KBM-7 (cell line): ENCODE measurements around the gene P4HTM.

Source experiments
- DNase-seq: peaks from one replicate; pipeline ENCODE4 v3.0.0-alpha.2; 2015
- in situ Hi-C: fragments of 300-500 bp; cut with MboI; formaldehyde crosslinking; loops from 2 replicates; pipeline ENCODE4 v1.14.3; 2020; ENCODE audit warnings: low sequenced_read_pairs, low pct_unique_long_range_greater_than_20kb, mixed read lengths

P4HTM gene

DNA sequence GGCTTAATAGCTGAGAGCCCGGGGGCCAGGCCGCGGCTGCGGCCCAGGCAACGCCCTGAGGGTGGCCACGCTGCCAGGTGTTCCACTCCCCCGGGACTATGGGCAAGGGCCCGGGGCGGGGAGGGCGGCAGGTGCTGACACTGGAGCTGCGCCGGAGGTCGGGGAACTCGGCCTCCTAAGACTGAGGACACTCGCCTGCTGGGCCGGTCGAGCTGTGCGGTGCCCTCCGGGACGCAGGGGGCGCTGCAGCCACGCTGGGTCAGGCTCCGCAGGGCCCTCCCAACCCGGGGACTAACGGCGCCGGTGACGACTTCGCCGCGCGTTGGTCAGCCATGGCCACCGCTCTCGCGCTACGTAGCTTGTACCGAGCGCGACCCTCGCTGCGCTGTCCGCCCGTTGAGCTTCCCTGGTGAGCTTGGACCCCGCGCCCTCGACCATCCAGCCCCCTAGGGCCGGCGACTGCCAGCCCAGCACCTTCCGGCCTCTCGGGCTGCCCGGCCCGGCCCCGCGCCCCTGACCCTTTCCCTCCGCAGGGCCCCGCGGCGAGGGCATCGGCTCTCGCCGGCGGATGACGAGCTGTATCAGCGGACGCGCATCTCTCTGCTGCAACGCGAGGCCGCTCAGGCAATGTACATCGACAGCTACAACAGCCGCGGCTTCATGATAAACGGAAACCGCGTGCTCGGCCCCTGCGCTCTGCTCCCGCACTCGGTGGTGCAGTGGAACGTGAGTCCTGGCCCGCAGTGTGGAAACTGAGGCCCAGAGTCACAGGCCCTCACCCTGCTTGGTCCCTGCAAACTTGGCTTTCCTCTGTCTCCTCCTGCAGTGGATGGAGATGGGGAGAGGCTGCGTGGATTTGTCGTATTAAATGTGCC is 32.0 kb downstream of the P4HTM start, which contains the start of gene NDUFAF3:
Gene NDUFAF3, plus strand, starts transcription at position 309 of the 875 bp plus-strand sequence. Its CDS starts 24 bp downstream, at position 333.
- DNase-seq = peak; percentile 89

DNA sequence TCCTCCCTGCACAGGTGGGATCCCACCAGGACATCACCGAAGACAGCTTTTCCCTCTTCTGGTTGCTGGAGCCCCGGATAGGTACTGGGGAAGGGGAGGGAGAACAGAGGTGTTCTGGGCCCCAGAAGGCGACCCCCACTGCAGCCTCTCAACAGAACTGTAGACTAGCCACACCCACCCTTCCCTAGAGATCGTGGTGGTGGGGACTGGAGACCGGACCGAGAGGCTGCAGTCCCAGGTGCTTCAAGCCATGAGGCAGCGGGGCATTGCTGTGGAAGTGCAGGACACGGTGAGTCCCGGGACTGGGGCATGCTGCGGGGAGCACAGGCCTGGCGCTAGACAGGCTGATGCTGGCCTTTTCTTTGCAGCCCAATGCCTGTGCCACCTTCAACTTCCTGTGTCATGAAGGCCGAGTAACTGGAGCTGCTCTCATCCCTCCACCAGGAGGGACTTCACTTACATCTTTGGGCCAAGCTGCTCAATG is 32.7 kb downstream of the P4HTM start:
- in situ Hi-C loops = no loop called here
- DNase-seq = peak; percentile 44

More for the DNA sequence above, 32.0 kb downstream of the P4HTM start, which contains the start of gene NDUFAF3:
- in situ Hi-C loops = no loop called here

DNA sequence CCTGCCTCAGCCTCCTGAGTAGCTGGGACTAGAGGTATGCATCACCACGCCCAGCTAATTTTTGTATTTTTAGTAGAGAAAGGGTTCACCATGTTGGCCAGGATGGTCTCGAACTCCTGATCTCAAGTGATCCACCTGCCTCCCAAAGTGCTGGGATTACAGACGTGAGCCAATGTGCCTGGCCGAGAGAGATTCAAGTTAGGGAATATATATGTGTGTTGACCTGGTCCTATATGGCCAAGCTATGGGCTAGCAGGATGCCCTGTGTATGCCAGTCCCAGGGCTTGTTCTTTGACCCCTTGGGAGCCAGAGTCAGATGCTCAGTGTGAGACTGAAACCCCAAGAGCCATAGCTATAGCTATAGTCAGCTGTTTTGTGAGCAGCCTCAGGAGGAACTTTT is 33.7 kb downstream of the P4HTM start:
- in situ Hi-C loops = no loop called here
- no peak for DNase-seq

DNA sequence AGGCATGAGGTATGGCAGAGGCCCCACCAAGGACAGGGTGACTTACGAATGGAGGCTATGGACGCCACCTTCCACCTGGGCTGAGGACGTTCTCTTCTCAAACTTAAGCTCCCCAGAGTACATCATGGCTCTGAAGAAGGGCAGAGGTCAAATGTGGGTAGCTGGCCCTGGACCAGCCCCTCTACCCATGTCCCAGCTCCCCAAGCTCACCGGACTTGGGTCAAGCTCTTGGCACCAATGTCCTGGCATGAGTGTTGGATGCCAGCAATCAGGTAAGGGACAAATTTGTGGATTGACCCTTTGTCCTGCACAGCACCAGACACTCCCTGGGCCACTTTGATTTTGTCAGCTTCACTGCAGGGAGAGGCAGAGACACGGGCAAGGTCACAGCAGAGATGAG is 34.4 kb downstream of the P4HTM start:
- in situ Hi-C loops = no loop called here
- DNase-seq = no peak

GRCh38 chr3:49025005-49025792 is 35.2 kb downstream of the P4HTM start:
- in situ Hi-C loops = no loop called here
- DNase-seq = peak; percentile 67

- DNase-seq = no peak
- in situ Hi-C loops = no loop called here
These were observed 35.9 kb downstream of the P4HTM start for GRCh38 chr3:49025793-49026520.

- DNase-seq = no peak
- in situ Hi-C loops = no loop called here
These were observed 36.5 kb downstream of the P4HTM start for GRCh38 chr3:49026536-49026935.

DNA sequence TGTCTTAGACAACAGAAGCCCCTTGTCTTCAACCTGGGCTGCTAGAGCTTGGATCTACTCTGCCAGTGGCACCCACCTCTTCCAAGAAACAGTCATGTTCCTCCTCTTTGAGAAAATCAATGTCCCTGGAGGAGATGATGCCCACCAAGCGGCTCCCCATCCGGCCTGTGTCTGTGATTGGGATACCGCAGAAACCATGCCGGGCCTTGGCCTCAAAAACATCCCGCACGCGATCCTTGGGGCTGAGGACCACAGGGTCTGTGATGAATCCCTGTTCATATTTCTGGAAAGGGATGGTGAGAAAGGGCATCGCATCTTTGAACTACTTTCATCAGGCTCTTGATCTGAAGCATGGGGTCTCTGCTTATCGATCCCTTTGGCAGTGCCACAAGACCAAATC is 37.6 kb downstream of the P4HTM start:
- DNase-seq = no peak
- in situ Hi-C loops = no loop called here

- DNase-seq = no peak
- in situ Hi-C loops = no loop called here
These were observed 38.2 kb downstream of the P4HTM start for GRCh38 chr3:49028298-49028672.

DNA sequence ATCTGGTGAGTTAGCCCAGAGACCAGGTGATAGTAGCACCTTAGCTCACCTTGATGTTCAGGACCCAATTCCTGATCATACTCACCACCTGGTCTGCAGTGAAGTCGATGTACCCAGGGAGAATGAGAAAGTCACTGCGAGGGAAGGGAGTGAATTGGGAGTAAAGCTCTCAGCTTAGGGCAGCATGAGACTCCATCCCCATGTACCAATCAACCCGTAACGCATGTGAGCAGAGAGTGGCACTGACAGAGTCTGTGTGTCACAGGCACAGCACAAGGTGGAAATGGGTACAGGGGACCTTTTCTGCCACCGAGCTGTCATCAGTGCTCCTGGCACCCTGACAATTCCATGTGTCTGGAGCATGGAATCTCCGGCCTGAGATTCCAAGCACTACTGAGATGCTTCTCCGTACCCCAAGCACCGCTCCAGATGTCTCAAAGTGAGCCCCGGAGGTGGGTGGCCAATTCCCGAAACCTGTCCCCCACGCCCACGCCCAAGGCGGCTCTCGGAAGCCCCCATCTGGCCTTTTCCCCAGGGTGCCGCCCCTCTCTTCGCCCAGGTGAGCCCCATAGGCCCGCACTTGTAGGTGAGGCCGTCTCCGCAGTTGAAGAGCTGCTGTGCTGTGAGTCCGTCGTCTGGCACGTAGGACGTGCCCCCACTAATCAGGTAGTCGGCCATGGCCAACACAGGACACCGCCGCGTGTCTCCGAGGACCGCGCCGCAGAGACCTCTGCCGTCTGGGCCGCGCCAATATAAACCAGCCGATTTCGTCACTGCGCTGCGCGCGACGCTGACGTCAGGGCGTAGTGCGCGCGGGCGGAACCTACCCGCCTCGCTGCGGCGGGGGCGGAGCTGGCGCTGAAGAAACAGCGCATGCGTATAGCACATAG is 38.9 kb downstream of the P4HTM start, which contains the start of gene IMPDH2:
Gene IMPDH2, minus strand, starts transcription at position 726 of the 890 bp plus-strand sequence. Its CDS starts 48 bp downstream, at position 678.
- in situ Hi-C loops = no loop called here
- DNase-seq = peak; percentile 94

- no peak for DNase-seq
- in situ Hi-C loops = no loop called here
These were observed 39.5 kb downstream of the P4HTM start for GRCh38 chr3:49029563-49029884.

DNA sequence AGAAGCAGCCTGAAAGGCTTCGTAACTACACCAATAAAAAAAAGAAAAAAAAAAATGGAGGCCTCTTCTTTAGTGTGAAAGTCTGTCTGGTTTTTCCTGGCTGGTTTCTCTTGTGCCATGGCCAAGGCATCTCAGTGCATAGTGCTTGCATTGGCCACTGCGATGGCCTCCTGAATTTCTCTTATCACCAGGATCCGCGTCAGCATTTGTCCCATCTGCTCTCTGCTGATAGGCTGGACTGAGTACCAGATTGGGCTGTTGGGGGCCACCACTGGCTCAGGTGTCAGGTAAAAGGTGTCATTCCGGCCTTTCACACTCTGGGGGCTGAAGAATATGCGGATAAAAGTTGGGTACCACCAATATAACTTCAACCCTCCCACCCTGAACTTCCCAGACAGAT is 40.3 kb downstream of the P4HTM start:
- in situ Hi-C loops = no loop called here
- no peak for DNase-seq

DNA sequence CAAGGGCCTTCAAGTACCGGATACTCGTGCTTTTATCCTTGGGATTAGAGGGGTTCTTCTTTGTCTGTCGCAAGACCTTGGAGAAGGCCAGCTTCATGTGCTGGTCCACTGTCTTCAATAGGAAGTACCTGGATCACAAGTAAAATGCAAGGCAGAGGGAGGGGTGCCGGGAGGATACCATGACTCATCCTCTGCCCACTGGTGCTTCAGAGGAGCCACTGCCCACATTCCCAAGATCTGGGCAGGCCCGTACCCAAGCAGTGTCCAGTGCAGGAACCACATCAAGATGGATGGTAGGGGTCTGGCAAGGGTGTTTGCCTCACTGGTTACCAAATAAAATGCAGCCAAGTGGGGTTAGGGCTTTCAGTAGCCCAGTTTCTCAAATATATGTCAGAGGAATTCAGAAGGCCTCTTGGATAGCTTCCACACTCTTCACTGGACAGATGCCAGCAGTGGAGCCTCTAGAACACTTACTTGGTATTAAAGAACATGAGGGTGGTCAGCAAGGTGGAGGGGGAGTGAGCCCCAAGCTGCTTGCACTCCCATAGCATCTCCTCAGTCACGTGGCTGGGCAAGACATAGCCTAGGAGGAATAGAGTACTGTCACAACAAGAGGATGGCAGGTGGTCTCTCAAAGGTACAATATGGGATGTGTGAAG is 42.7 kb downstream of the P4HTM start:
- in situ Hi-C loops = no loop called here
- DNase-seq = no peak

DNA sequence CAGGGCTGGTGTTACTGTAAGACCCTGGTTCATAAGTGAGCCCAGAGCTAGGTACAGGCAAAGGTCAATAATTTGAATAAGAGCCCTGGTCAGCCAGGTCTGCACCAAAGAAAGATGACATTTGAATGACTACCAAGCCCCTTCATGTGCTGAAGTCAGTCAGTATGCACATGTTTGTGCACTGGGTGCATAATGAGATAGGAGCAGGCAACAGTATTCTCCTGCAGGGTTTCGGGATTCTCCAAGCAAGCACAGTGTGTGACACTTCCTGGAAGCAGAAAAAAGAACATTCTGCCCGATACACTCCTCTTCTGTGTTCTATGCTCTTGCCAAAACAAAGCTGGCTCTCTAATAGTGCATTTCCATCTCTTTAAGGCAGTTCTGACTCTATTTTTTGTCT is 44.6 kb downstream of the P4HTM start:
- in situ Hi-C loops = no loop called here
- no peak for DNase-seq

- in situ Hi-C loops = no loop called here
These were observed 45.2 kb downstream of the P4HTM start for GRCh38 chr3:49035281-49035680.

DNA sequence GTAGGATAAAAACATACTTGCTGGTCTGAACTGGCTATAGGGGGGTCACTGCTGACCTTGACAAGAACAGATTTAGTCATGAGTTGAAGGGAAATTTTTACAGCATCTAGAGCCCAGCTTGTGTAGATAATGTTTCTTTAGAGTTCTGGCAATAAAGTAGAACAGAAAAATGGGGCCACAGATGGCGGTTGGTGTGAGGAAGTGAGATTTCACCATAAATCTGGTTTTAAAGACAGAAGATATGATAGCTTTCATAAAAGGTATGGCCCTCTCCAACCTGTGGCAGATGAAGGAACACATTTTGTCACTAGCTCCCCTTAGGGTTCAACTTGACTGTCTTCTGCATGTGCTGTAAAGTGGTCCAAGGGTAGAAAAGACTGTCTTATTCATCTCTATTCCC is 63.5 kb downstream of the P4HTM start:
- in situ Hi-C loops = no loop called here

More at GRCh38 chr3:49035281-49035680, 45.2 kb downstream of the P4HTM start:
- no peak for DNase-seq

DNA sequence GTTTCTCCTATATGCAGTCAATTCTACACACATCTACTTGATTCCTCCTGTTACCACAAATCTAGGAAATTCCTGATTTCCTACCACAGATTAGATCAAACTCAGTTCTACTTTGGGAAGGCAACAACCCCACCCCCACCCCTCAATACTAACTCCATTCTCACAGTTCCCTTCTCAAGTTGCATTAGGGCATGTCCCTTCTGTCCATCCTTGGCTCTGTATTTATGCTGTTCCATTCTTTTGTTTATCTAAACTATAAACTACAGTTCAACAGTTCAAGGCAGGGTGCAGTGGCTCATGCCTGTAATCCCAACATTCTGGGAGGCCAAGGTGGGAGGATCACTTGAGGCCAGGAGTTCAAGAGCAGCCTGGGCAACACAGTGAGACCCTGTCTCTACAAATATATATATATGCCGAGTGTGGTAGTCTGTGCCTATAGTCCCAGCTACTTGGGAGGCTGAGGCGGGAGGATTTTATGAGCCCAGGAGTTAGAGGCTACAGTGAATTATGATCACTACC is 64.4 kb downstream of the P4HTM start:
- in situ Hi-C loops = no loop called here
- no peak for DNase-seq

More for the DNA sequence above, 63.5 kb downstream of the P4HTM start:
- no peak for DNase-seq
